HEK293 (cell line): ENCODE data around the gene THPO.

ENCODE experiments used
- CTCF ChIA-PET: fragments of 350-600 bp; formaldehyde crosslinking; extraction: SDS; loops from one replicate; lab custom pipeline; 2021; ENCODE audit warnings: antibody characterized with exemption; lab: Yijun Ruan, JAX
- POLR2A ChIA-PET: fragments of 300-600 bp; formaldehyde crosslinking; extraction: SDS; loops from one replicate; lab custom pipeline; 2020; ENCODE audit warnings: antibody characterized with exemption, inconsistent platforms; lab: Yijun Ruan, JAX
- H3K27ac ChIP-seq: fragments of 200-500 bp; sonication (Bioruptor generic); 2 replicates; pipeline ENCODE4 v1.5.1; 2014; ENCODE audit warnings: low read depth, low read length, control low read depth, inconsistent platforms; ENCODE audit errors: extremely low read depth
- H3K36me3 ChIP-seq, 2 experiments: fragments of 200-500 bp in 1 of 2; sonication (Bioruptor generic) in 1 of 2; 1 replicate in 1 of 2; 2 replicates in 1 of 2; pipeline ENCODE4 v1.5.1; 2014 to 2017; ENCODE audit warnings: inconsistent platforms in 2 of 2, low read length in 2 of 2; ENCODE audit not compliant: control insufficient read depth in 2 of 2, insufficient read depth in 1 of 2
- H3K4me1 ChIP-seq: fragments of 200-500 bp; sonication (Bioruptor generic); 2 replicates; pipeline ENCODE4 v1.5.1; 2014; ENCODE audit warnings: mild to moderate bottlenecking, low read length, inconsistent platforms; ENCODE audit not compliant: control insufficient read depth, insufficient read depth
- H3K4me3 ChIP-seq: 2 replicates; pipeline ENCODE4 v1.5.1; 2011; ENCODE audit warnings: low read depth, mild to moderate bottlenecking, control low read depth, low read length, moderate library complexity
- H3K9me3 ChIP-seq: fragments of 200-500 bp; sonication (Bioruptor generic); 2 replicates; pipeline ENCODE4 v1.5.1; 2014; ENCODE audit warnings: low read depth, low read length, inconsistent platforms; ENCODE audit not compliant: control insufficient read depth, insufficient read depth
- KLF8 ChIP-seq: fragments of 450-650 bp; formaldehyde crosslinking; IDR thresholded peaks from 2 replicates; pipeline ENCODE4 v1.5.1; 2016; ENCODE audit warnings: missing biosample characterization, missing genetic modification characterization
- MEIS1 ChIP-seq: sonication (generic); formaldehyde crosslinking; IDR thresholded peaks from 2 replicates; pipeline ENCODE4 v1.8.1; 2022; ENCODE audit warnings: missing genetic modification reagents, mild to moderate bottlenecking, borderline replicate concordance
- SALL2 ChIP-seq: fragments of 450-650 bp; formaldehyde crosslinking; IDR thresholded peaks from 2 replicates; pipeline ENCODE4 v1.5.0; 2017; ENCODE audit warnings: missing biosample characterization, mild to moderate bottlenecking, missing genetic modification characterization, borderline replicate concordance
- SETDB1 ChIP-seq: IDR thresholded peaks from one replicate; pipeline ENCODE4 v1.6.1; 2017; ENCODE audit warnings: mild to moderate bottlenecking, low read length, moderate library complexity, mixed read lengths; ENCODE audit not compliant: insufficient read length
- ZFP37 ChIP-seq: fragments of 450-650 bp; formaldehyde crosslinking; IDR thresholded peaks from 2 replicates; pipeline ENCODE4 v1.5.1; 2016; ENCODE audit warnings: missing biosample characterization, missing genetic modification characterization
- ZNF132 ChIP-seq: fragments of 450-650 bp; formaldehyde crosslinking; IDR thresholded peaks from 2 replicates; pipeline ENCODE4 v1.5.1; 2017; ENCODE audit warnings: missing biosample characterization, missing genetic modification characterization, borderline replicate concordance
- ZNF133 ChIP-seq: fragments of 450-650 bp; formaldehyde crosslinking; IDR thresholded peaks from 2 replicates; pipeline ENCODE4 v1.5.1; 2016; ENCODE audit warnings: missing biosample characterization, missing genetic modification characterization
- ZNF140 ChIP-seq: fragments of 450-650 bp; formaldehyde crosslinking; IDR thresholded peaks from 2 replicates; pipeline ENCODE4 v1.5.1; 2016; ENCODE audit warnings: missing biosample characterization, missing genetic modification characterization
- ZNF157 ChIP-seq: fragments of 450-650 bp; formaldehyde crosslinking; IDR thresholded peaks from 2 replicates; pipeline ENCODE4 v1.5.1; 2016; ENCODE audit warnings: missing biosample characterization, missing genetic modification characterization
- ZNF24 ChIP-seq: fragments of 450-650 bp; formaldehyde crosslinking; IDR thresholded peaks from 2 replicates; pipeline ENCODE4 v1.5.1; 2016; ENCODE audit warnings: missing biosample characterization, missing genetic modification characterization
- ZNF521 ChIP-seq: fragments of 450-650 bp; formaldehyde crosslinking; IDR thresholded peaks from 2 replicates; pipeline ENCODE4 v1.5.1; 2017; ENCODE audit warnings: missing biosample characterization, mild to moderate bottlenecking, missing genetic modification characterization
- ZNF555 ChIP-seq: fragments of 450-650 bp; formaldehyde crosslinking; conservative IDR thresholded peaks from 2 replicates; pipeline ENCODE4 v1.5.1; 2017; ENCODE audit warnings: missing biosample characterization, mild to moderate bottlenecking, missing genetic modification characterization, inconsistent platforms
- ZNF600 ChIP-seq: fragments of 450-650 bp; formaldehyde crosslinking; IDR thresholded peaks from 2 replicates; pipeline ENCODE4 v1.5.1; 2016; ENCODE audit warnings: missing biosample characterization, missing genetic modification characterization
- TF ChIP-seq, protein P1 (sequence below): fragments of 450-650 bp; formaldehyde crosslinking; IDR thresholded peaks from 2 replicates; pipeline ENCODE4 v1.5.1; 2017; ENCODE audit warnings: missing biosample characterization, missing genetic modification characterization
- TF ChIP-seq, protein P2 (sequence below): fragments of 450-650 bp; formaldehyde crosslinking; IDR thresholded peaks from 2 replicates; pipeline ENCODE4 v1.5.1; 2016; ENCODE audit warnings: missing biosample characterization, missing genetic modification characterization, borderline replicate concordance
- TF ChIP-seq, protein P3 (sequence below): fragments of 450-650 bp; formaldehyde crosslinking; IDR thresholded peaks from 2 replicates; pipeline ENCODE4 v1.5.1; 2016; ENCODE audit warnings: missing biosample characterization, missing genetic modification characterization
- TF ChIP-seq, protein P4 (sequence below): IDR thresholded peaks from 2 replicates; pipeline ENCODE4 v1.6.1; 2011; ENCODE audit warnings: mild to moderate bottlenecking, low read depth, low read length, borderline replicate concordance

Gene THPO

DNA sequence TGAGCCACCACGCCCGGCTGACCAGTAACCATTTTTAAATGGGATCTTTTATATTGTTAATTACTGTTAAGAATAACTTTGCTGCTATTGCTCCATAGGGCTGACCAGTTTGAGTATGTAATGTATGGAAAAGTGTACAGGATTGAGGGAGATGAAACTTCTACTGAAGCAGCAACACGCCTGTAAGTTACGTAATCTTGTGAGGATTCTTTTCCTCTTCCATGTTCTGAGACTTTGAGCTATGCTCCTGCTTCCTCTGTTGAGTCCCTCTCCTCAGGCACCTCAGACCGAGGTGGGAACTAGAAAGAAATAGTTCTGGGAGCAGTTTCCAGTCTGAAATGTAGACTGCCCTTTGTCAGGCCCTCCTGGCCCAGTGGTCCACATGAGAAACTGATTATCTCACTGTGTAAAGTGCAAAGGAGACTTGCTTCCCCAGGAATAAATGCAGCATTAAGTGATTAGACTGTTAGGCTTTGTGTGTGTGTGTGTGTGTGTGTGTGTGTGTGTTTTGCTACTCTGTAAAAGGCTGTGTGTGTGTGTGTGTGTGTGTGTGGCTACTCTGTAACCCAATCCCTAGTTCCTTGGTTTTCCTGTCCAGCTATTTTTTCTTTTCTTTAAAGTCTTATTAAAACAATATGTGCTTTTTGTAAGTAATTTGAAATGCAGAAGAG lies 11.3 kb downstream of the THPO start:
- no peaks in the 10 kb centered on the region for H3K4me1 ChIP-seq
- peaks cover 7 to 51% of the 10 kb centered on the region in 2 experiments; a peak in 2 of 3 replicates for H3K36me3 ChIP-seq
- H3K9me3 ChIP-seq, result no peaks in the 10 kb centered on the region
- TF ChIP-seq, protein P1, sequence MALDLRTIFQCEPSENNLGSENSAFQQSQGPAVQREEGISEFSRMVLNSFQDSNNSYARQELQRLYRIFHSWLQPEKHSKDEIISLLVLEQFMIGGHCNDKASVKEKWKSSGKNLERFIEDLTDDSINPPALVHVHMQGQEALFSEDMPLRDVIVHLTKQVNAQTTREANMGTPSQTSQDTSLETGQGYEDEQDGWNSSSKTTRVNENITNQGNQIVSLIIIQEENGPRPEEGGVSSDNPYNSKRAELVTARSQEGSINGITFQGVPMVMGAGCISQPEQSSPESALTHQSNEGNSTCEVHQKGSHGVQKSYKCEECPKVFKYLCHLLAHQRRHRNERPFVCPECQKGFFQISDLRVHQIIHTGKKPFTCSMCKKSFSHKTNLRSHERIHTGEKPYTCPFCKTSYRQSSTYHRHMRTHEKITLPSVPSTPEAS (tag by site-specific recombination), result peak; percentile 85
- TF ChIP-seq, protein P2, sequence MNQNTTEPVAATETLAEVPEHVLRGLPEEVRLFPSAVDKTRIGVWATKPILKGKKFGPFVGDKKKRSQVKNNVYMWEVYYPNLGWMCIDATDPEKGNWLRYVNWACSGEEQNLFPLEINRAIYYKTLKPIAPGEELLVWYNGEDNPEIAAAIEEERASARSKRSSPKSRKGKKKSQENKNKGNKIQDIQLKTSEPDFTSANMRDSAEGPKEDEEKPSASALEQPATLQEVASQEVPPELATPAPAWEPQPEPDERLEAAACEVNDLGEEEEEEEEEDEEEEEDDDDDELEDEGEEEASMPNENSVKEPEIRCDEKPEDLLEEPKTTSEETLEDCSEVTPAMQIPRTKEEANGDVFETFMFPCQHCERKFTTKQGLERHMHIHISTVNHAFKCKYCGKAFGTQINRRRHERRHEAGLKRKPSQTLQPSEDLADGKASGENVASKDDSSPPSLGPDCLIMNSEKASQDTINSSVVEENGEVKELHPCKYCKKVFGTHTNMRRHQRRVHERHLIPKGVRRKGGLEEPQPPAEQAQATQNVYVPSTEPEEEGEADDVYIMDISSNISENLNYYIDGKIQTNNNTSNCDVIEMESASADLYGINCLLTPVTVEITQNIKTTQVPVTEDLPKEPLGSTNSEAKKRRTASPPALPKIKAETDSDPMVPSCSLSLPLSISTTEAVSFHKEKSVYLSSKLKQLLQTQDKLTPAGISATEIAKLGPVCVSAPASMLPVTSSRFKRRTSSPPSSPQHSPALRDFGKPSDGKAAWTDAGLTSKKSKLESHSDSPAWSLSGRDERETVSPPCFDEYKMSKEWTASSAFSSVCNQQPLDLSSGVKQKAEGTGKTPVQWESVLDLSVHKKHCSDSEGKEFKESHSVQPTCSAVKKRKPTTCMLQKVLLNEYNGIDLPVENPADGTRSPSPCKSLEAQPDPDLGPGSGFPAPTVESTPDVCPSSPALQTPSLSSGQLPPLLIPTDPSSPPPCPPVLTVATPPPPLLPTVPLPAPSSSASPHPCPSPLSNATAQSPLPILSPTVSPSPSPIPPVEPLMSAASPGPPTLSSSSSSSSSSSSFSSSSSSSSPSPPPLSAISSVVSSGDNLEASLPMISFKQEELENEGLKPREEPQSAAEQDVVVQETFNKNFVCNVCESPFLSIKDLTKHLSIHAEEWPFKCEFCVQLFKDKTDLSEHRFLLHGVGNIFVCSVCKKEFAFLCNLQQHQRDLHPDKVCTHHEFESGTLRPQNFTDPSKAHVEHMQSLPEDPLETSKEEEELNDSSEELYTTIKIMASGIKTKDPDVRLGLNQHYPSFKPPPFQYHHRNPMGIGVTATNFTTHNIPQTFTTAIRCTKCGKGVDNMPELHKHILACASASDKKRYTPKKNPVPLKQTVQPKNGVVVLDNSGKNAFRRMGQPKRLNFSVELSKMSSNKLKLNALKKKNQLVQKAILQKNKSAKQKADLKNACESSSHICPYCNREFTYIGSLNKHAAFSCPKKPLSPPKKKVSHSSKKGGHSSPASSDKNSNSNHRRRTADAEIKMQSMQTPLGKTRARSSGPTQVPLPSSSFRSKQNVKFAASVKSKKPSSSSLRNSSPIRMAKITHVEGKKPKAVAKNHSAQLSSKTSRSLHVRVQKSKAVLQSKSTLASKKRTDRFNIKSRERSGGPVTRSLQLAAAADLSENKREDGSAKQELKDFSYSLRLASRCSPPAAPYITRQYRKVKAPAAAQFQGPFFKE (tag by site-specific recombination), result no peak
- no peak overlapping the region for H3K4me3 ChIP-seq
- ChIA-PET POLR2A (interaction anchor here (0.6 kb wide), 1 partner anchor 12 kb away, joined by 3 read pairs; no protein-coding TSS in a partner anchor), CTCF (interaction anchor here (0.6 to 7.7 kb wide), 5 partner anchors 11 to 174 kb away, joined by 3 to 85 read pairs (median 3); no protein-coding TSS in a partner anchor)
- no peak overlapping the region for H3K27ac ChIP-seq

DNA sequence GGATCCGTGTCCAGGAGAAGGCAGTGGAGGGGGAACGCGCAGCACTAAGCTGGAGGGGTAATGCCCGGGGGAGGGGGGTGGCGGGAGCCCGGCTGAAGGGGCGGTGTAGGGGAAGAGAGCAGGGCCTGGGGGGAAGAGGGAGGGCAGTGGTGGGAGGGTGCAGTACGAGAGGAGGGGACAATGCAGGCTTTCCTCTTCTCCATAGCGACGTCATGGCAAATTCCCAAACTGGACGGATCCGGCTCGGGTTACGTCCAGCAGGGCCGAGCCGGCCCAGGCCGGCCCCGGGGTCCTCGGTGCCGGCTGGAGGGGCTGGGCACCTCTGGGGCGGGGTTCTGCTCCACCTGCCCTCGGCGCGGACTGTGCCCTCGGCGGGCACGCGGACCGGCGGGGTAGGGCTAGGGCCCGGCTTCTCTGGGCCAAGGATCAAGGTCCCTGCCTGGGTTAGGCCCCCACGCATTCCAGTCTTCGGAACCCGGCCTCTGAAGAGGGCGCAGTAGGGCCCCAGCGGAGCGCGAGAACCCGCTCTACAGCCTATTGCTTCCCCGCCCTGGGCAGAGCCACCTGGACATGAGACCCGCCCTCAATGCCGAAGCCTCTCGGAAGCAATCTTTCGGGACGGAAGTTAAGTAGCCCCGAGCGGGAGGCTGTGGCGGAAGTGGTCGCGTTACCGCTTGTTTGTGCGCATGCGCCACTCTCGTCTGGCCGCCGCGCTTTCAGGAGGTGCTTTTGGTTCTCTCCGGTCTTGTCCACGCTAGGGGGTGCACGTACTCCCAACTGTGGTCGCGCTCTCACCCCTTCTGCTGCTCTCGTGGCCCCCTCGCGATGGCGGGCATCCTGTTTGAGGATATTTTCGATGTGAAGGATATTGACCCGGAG lies 15.1 kb downstream of the THPO start:
- H3K4me3 ChIP-seq, result peak overlapping the region; percentile 84
- H3K9me3 ChIP-seq, result no peaks in the 10 kb centered on the region
- H3K27ac ChIP-seq, result peak overlapping the region; percentile 88
- H3K36me3 ChIP-seq, result peaks cover 7 to 42% of the 10 kb centered on the region in 2 experiments; a peak in 2 of 3 replicates
- CTCF ChIA-PET, result interaction anchor here (0.6 to 3.3 kb wide), 6 partner anchors 9 to 179 kb away, joined by 3 to 13 read pairs (median 4); no protein-coding TSS in a partner anchor
- POLR2A ChIA-PET, result interaction anchor here (0.6 to 2.7 kb wide), 8 partner anchors 9 to 900 kb away, joined by 3 to 9 read pairs (median 4); no protein-coding TSS in a partner anchor
- H3K4me1 ChIP-seq, result no peaks in the 10 kb centered on the region
- TF ChIP-seq SETDB1 (no peak), KLF8 (tag by site-specific recombination) (peak; percentile 24), ZNF521 (no peak), ZNF140 (no peak), SALL2 (tag by site-specific recombination) (no peak), ZNF555 (tag by site-specific recombination) (no peak), ZNF133 (no peak), ZNF132 (tag by site-specific recombination) (no peak), ZNF24 (tag by site-specific recombination) (no peak), MEIS1 (CRISPR knock-in tag) (no peak), ZFP37 (tag by site-specific recombination) (peak; percentile 89; the same call in 1 of the 2 replicates), ZNF157 (no peak), ZNF600 (peak; percentile 42; the same call in 1 of the 2 replicates)
- TF ChIP-seq, protein P3, sequence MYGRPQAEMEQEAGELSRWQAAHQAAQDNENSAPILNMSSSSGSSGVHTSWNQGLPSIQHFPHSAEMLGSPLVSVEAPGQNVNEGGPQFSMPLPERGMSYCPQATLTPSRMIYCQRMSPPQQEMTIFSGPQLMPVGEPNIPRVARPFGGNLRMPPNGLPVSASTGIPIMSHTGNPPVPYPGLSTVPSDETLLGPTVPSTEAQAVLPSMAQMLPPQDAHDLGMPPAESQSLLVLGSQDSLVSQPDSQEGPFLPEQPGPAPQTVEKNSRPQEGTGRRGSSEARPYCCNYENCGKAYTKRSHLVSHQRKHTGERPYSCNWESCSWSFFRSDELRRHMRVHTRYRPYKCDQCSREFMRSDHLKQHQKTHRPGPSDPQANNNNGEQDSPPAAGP (tag by site-specific recombination), result 0 out of 2 replicates have a peak, but pooled peaks have one; percentile 19
- TF ChIP-seq, protein P4, sequence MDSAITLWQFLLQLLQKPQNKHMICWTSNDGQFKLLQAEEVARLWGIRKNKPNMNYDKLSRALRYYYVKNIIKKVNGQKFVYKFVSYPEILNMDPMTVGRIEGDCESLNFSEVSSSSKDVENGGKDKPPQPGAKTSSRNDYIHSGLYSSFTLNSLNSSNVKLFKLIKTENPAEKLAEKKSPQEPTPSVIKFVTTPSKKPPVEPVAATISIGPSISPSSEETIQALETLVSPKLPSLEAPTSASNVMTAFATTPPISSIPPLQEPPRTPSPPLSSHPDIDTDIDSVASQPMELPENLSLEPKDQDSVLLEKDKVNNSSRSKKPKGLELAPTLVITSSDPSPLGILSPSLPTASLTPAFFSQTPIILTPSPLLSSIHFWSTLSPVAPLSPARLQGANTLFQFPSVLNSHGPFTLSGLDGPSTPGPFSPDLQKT, result no peak
